ENCODE results near the gene NDUFS8.

The NDUFS8 gene

DNA sequence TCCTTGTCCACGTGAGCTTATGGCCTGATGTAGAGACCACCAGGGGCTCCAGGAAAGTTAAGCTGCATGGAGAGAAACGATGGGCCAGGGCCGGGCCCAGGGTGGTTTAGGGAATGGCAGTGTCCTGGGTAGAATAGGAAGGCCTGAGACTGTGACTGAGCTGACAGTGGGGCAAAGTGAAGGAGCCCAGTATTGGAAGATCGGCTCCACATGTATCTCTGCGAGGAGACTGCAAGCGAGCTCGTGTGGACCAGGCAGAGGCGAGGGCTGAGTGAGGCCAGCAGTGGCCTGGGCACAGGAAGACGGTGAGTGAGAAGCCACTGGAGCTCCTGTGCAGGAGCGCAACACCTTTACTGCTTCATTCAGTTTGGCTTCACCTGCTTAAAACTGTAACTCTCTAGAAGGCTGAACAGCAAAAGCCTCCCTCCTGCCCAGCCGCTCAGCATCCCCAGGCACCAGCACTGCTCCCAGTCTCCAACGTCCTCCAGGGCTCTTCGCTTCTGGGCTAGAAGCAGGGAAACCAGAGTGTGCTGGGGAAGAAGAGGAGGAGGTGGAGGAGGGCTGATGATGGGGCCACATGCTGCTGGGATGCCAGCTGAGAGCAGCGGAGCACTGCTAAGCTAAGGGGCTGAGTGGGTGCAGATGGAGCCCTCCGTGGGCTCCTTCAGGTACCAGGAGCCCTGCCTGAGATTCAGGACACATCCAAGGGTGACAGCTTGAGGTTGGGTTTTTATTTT is 21.8 kb downstream of the NDUFS8 start:
- no peak for DNase-seq

GRCh38 chr11:68053117-68053516 is 22.6 kb downstream of the NDUFS8 start:
- no peak for DNase-seq

GRCh38 chr11:68053981-68054812 is 23.7 kb downstream of the NDUFS8 start:
- DNase-seq: no peak

GRCh38 chr11:68056317-68057285 is 26.1 kb downstream of the NDUFS8 start:
- no peak for DNase-seq

DNA sequence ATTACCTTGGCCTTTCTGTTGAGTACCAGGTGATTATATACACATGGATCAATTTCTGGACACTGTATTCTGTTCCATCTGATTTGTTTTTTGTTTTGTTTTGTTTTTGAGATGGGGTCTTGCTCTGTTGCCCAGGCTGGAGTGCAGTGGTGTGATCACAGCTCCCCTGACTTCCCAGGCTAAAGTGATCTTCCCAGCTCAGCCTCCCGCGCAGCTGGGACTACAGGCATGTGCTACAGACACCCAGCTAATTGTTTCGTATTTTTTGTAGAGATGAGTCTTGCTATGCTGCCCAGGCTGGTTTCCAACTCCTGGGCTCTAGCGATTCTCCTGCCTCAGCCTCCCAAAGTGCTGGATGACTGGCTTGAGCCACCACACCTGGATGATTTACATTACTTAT is 27.3 kb downstream of the NDUFS8 start:
- DNase-seq: no peak

DNA sequence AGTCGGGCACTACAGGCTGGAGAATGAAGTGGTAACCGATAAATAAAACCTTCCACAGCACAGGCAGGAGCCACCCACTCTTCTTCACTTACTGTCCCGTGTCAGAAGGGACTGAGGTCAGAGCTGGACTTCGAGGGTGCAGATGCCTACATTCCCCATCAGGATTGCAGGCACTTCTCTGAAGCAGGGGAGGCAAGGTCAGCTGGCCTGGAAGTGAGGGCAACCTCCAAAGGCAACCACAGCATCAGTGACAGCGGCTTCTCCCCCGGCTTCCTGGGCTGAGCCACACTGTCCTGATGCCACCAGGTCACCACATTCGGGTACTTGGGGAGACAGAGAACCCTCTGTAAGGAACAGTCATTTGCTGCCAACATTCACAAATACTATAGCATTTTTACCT is 31.0 kb downstream of the NDUFS8 start:
- no peak for DNase-seq

- no peak for DNase-seq
Measured at GRCh38 chr11:68064926-68065325, 34.4 kb downstream of the NDUFS8 start.

DNA sequence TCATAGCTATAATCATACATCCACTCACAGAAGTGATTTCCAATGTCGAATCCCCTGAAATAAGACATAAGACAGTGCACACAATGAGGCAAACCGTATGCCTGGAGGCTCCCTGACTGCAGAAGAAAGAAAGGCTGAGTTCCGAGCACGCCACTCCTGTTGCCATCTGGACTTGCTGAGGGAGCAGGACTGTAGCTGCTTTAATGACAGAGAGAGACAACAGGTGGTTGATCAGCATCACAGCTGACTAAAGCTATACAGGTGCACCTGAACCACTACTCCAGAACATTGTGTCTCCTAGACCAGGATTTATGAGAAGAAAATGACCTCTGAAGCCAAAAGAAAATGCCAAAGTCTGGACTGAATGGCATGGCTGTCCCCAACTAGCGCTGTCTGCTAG is 35.4 kb downstream of the NDUFS8 start:
- DNase-seq: no peak

GRCh38 chr11:68066742-68067141 is 36.3 kb downstream of the NDUFS8 start:
- no peak for DNase-seq

- DNase-seq: no peak
Measured at GRCh38 chr11:68067991-68068390, 37.5 kb downstream of the NDUFS8 start.

GRCh38 chr11:68071281-68072048 is 41.0 kb downstream of the NDUFS8 start:
- DNase-seq: no peak

- DNase-seq: no peak
Measured at GRCh38 chr11:68074584-68075352, 44.3 kb downstream of the NDUFS8 start.

GRCh38 chr11:68076371-68077042 is 46.0 kb downstream of the NDUFS8 start:
- DNase-seq: no peak

DNA sequence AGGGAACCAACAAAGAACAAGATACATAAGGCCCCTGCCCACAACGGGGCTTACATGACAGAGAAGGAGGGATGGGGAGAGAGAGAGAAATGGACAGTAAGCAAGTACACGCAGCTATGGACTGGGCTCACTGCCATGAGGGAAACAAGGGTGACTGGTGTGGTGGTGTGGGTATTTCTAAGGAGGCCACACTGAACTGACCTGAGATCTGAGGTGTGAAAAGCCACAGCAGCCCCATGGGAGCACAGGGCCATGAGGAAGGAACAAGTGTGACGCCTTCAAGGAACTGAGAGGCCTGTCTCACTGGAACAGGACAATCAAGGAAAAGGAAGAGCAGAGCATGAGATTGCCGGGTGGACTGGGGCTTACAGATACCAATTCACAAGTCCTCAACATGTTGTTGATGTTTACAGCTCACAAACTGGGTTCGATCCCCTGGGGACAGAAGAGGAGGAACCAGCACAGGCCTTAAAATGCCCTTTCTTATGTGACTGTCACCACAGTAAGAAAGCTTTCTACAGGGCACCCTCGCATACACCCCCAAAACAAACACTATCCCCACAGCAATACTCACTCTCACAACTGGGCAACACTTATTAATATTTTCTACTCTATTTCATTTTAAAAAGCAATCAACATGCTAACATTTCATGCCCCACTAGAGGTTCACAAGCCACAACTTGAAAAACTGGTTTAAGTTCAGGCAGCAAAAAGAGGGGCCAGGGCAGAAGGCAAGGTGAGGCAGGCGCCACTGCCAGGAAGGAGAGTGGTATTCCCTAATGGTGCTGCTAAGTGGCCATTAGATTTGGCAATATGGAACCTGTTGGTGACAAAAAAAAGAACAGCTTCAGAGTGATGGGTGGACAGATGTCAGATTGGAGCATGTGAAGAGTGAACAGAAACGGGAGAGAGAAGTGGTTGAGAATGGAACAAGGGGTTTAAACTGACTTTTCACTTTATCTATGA is 47.4 kb downstream of the NDUFS8 start:
- no peak for DNase-seq

- DNase-seq: no peak
Measured at GRCh38 chr11:68080860-68081259, 50.4 kb downstream of the NDUFS8 start.

GRCh38 chr11:68081691-68082090 is 51.2 kb downstream of the NDUFS8 start:
- no peak for DNase-seq

- no peak for DNase-seq
Measured at GRCh38 chr11:68082481-68082880, 52.0 kb downstream of the NDUFS8 start.

- DNase-seq: no peak
Measured at GRCh38 chr11:68083517-68083916, 53.0 kb downstream of the NDUFS8 start.

All from amniotic stem cell (primary cell).